Measurements from ENCODE around the gene UBA7.

The UBA7 gene

GRCh38 chr3:49805897-49806701 lies 7.7 kb downstream of the UBA7 start:
- no peak for DNase-seq

- peak; percentile 46 for DNase-seq
Observed at GRCh38 chr3:49805367-49805782, 8.4 kb downstream of the UBA7 start.

GRCh38 chr3:49804141-49805041 lies 9.4 kb downstream of the UBA7 start:
- no peak for DNase-seq

- peak; percentile 1 for DNase-seq
Observed at GRCh38 chr3:49803465-49804140, 10.2 kb downstream of the UBA7 start.

DNA sequence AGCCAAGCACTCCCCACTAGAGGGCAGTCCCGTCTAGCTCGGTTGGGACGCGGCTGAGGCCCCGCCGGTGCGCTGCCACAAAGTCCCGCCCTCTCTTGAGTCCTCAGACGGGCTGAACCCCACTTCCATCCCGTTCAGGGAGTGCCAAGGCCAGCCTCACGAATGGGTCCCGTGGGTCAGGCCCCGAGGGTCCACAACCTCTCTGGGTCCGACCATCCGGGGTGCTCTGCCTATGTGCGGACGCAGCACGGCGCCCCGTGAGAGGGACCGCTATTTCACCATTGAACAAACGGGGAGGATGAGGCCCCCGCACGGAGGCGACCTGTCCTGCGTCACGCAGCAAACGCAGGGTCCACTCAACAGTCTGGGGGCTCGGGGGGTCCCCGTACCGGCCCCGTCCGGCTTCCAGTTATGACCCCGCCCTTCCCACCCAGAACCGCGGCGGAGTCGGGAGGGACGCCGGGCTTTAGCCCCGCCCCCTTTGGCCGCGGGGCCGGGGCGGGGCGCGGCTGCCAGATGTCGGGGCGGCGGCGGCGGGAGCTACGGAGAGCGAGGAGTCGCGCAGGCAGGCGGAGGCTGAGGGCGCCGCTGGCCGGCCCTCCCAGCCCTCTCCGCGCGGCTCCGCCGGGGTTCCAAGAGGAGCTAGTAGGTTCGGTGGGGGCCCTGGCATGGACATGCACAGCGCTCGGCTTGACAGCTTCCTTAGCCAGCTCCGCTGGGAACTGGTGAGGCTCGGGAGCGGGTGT lies 10.9 kb downstream of the UBA7 start, which contains the start of gene INKA1:
Gene INKA1, plus strand, starts transcription at position 543 of the 746 bp plus-strand sequence. Its CDS starts 132 bp downstream, at position 675.
- peak; percentile 66 for DNase-seq

DNA sequence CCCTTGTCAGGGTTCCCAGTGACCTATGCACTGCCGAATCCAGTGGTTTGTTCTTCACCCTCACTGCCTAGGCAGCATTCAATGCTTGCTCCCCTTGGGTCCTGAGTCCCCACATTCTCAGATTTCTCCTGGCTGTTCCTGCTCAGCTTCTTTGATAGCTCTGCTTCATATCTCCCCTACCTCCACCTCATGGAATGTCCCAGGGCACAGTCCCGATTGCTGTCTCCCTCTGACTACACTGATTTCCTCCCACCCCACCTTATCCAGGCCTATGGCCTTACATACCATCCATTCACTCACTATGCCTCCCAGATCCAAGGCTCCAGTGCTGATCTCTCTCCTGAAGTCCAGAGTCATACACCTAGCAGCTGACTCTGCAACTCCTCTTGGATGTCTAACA lies 12.6 kb downstream of the UBA7 start:
- no peak for DNase-seq

- DNase-seq: no peak
Observed at GRCh38 chr3:49799761-49800160, 14.0 kb downstream of the UBA7 start, which contains the start of gene CDHR4. Gene CDHR4, minus strand, starts transcription at chr3:49799873. Its CDS starts 61 bp downstream, at chr3:49799812.

DNA sequence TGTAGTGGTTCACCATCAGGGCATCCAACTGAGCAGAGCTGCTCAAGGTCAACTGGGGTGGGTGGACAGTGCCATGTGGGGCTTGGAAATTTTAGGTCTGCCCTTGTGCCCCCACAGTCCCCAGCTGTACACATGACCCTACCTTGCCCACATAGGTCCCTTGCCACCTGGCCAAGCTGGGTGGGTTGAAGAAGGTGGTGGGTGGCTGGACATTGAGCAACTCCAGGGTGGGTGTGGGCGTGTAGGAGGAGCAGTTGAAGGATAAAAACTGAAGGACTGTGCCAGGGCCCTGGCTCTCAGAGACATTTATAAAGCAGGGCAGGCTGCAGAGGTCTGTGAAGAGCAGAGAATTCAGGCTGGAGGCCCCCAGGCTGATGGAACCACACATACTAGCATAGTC lies 14.6 kb downstream of the UBA7 start:
- DNase-seq: no peak

GRCh38 chr3:49794926-49795905 lies 18.5 kb downstream of the UBA7 start:
- DNase-seq: no peak

DNA sequence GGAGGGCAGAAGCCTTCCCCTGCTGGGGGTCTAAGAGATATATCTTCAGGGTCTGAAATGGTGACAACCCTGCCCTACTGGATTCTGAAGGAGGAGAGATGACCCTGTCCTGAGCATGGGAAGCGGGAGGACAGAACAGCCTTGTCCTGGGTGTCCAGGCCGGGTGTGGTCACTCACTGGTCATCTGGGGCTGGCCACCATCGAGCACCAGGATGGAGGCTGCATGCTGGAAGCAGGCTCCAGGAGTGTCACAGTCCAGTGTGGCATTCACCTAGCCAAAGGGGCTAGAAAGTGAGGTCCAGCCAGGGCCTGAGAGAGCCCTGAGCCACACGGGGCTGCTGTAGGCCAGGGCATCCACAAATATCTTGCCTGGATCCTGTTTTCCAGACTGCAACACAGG lies 19.3 kb downstream of the UBA7 start:
- DNase-seq: no peak

- DNase-seq: no peak
Observed at GRCh38 chr3:49793486-49794085, 20.2 kb downstream of the UBA7 start.

- DNase-seq: no peak
Observed at GRCh38 chr3:49792371-49793150, 21.2 kb downstream of the UBA7 start.

GRCh38 chr3:49791571-49791970 lies 22.2 kb downstream of the UBA7 start:
- DNase-seq: no peak

GRCh38 chr3:49790626-49791411 lies 22.9 kb downstream of the UBA7 start:
- DNase-seq: no peak

- no peak for DNase-seq
Observed at GRCh38 chr3:49788056-49788455, 25.7 kb downstream of the UBA7 start.

DNA sequence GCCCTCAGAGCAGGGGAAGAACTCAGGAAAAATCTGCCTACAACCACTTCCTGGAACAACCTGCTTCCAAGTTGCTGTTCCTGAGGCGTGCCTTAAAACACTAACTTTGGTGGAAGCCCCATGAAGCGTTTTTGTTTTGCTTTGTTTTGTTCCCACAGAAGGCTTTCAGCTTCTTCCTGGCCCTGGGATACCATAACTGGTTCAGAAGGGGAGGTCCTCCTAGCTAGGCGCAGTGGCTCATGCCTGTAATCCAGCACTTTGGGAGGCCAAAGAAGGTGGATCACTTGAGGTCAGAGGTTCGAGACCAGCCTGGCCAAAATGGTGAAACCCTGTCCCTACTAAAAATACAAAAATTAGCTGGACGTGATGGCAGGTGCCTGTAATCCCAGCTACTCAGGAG lies 26.2 kb downstream of the UBA7 start:
- DNase-seq: no peak

DNA sequence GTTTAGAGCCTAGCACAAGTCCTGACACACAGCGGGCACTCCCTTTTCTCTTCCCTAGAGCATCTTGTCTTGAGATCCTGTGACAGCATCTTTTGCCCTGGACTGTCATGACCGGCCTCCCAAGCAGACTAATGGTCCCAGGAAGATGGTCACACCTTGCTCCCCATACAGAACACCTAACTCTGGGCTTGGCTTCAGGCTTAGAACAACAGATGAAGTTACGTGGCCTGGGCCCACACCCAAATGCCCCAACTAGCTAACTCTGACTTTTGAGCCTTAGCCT lies 26.6 kb downstream of the UBA7 start:
- no peak for DNase-seq

GRCh38 chr3:49786357-49787181 lies 27.2 kb downstream of the UBA7 start, which contains the start of gene IP6K1:
Gene IP6K1, minus strand, starts transcription at chr3:49786542. Its CDS starts 38,502 bp downstream, at chr3:49748040.
- peak; percentile 92 for DNase-seq
